HCT116 (cell line): ENCODE results near the gene BICDL2. TPM values are rescaled to one million over a fixed set of nuclear protein-coding genes. Genes with fewer than 3 reads are reported as not detected.

Experiments
- ATAC-seq: fragments of 200-7000 bp; cut with Tn5 transposase; 2 replicates; pipeline ENCODE4 v1.9.1; 2020; ENCODE audit warnings: mild to moderate bottlenecking, moderate library complexity
- BruUV-seq: library from RNA; stranded (reverse); fragments of 400-500 nt; replicated peaks from 2 replicates; lab custom pipeline; 2021; lab: Mats Ljungman, UMichigan
- CTCF ChIA-PET: fragments of 300-600 bp; sonication (Branson Sonifier 250); formaldehyde crosslinking; loops from one replicate; lab custom pipeline; 2021; ENCODE audit warnings: antibody characterized with exemption; lab: Charles Lee
- POLR2A ChIA-PET: fragments of 300-600, 350-600 bp; sonication (Branson Sonifier 250); formaldehyde crosslinking; loops from one replicate; lab custom pipeline; 2021; ENCODE audit warnings: antibody characterized with exemption; lab: Charles Lee
- RAD21 ChIA-PET, 2 experiments: fragments of 300-600 bp; sonication (Branson Sonifier 250); formaldehyde crosslinking; loops; one replicate each; lab custom pipeline; 2023; ENCODE audit warnings: low total read pairs in 2 of 2; ENCODE audit not compliant: uncharacterized antibody in 2 of 2, unreplicated experiment in 2 of 2, low non-redundant PET in 1 of 2; lab: Charles Lee
- DNase-seq: peaks from one replicate; pipeline ENCODE4 v3.0.0-alpha.2; 2010; ENCODE audit warnings: low read depth, low spot score
- H2AFZ ChIP-seq: fragments of 200-600 bp; shearing (Covaris generic), sonication (generic); 2 replicates; pipeline ENCODE4 v1.6.1; 2017; ENCODE audit warnings: low read depth, mixed run types, mixed read lengths, antibody characterized with exemption, low read length; ENCODE audit not compliant: poor library complexity, severe bottlenecking
- H3K27ac ChIP-seq: 2 replicates; pipeline ENCODE4 v1.5.1; 2012; ENCODE audit warnings: low read depth, low read length
- H3K27me3 ChIP-seq: fragments of 200-600 bp; sonication (generic); 2 replicates; pipeline ENCODE4 v1.6.1; 2016; ENCODE audit warnings: mixed run types, low read length, mixed read lengths; ENCODE audit not compliant: insufficient read depth
- H3K36me3 ChIP-seq, 2 experiments: fragments of 200-500 bp in 1 of 2; fragments of 200-600 bp in 1 of 2; sonication (Bioruptor generic) in 1 of 2; sonication (generic) in 1 of 2; 2 replicates each; pipeline versions ENCODE4 v1.5.1 to v1.6.1; 2014 to 2016; ENCODE audit warnings: low read length in 2 of 2, inconsistent platforms in 1 of 2, mixed read lengths in 1 of 2, mixed run types in 1 of 2; ENCODE audit not compliant: insufficient read depth in 2 of 2, control insufficient read depth in 1 of 2
- H3K4me1 ChIP-seq, 2 experiments: fragments of 200-600 bp in 1 of 2; sonication (generic) in 1 of 2; 2 replicates each; pipeline versions ENCODE4 v1.5.1 to v1.6.1; 2012 to 2017; ENCODE audit warnings: low read length in 2 of 2, inconsistent platforms in 1 of 2, mild to moderate bottlenecking in 1 of 2, mixed read lengths in 1 of 2, mixed run types in 1 of 2, moderate library complexity in 1 of 2; ENCODE audit not compliant: insufficient read depth in 2 of 2, control insufficient read depth in 1 of 2
- H3K4me2 ChIP-seq: fragments of 200-600 bp; sonication (generic); 2 replicates; pipeline ENCODE4 v1.6.1; 2017; ENCODE audit warnings: mixed run types, low read length, mixed read lengths
- H3K4me3 ChIP-seq, 2 experiments: fragments of 200-600 bp in 1 of 2; sonication (generic) in 1 of 2; replicated peaks in 1 of 2; 2 replicates each; pipeline ENCODE4 v1.5.1; 2011 to 2016; ENCODE audit warnings: low read length in 2 of 2, control low read depth in 1 of 2, low read depth in 1 of 2, mild to moderate bottlenecking in 1 of 2, mixed read lengths in 1 of 2, mixed run types in 1 of 2
- H3K79me2 ChIP-seq: fragments of 200-600 bp; sonication (generic); 2 replicates; pipeline ENCODE4 v1.6.1; 2017; ENCODE audit warnings: mild to moderate bottlenecking, mixed run types, low read length, moderate library complexity, mixed read lengths; ENCODE audit not compliant: insufficient read depth
- H3K9ac ChIP-seq: fragments of 200-600 bp; sonication (generic); 2 replicates; pipeline ENCODE4 v1.6.1; 2016; ENCODE audit warnings: low read length, mixed read lengths
- H3K9me2 ChIP-seq: fragments of 200-600 bp; sonication (generic), shearing (Covaris generic); 2 replicates; pipeline ENCODE4 v1.6.1; 2017; ENCODE audit warnings: mixed run types, mild to moderate bottlenecking, moderate library complexity; ENCODE audit not compliant: insufficient read depth
- H3K9me3 ChIP-seq, 2 experiments: fragments of 200-500 bp in 1 of 2; fragments of 200-600 bp in 1 of 2; sonication (Bioruptor generic) in 1 of 2; sonication (generic) in 1 of 2; 2 replicates each; pipeline ENCODE4 v1.6.1; 2014 to 2017; ENCODE audit warnings: low read length in 2 of 2, mixed read lengths in 2 of 2, inconsistent platforms in 1 of 2, low read depth in 1 of 2, mild to moderate bottlenecking in 1 of 2, mixed run types in 1 of 2, moderate library complexity in 1 of 2; ENCODE audit not compliant: control insufficient read depth in 1 of 2, insufficient read depth in 1 of 2
- H4K20me1 ChIP-seq: fragments of 200-600 bp; sonication (generic), shearing (Covaris generic); 2 replicates; pipeline ENCODE4 v1.6.1; 2017; ENCODE audit warnings: mixed run types, mild to moderate bottlenecking, moderate library complexity; ENCODE audit not compliant: insufficient read depth
- CBX3 ChIP-seq: IDR thresholded peaks from 2 replicates; pipeline ENCODE4 v1.6.1; 2012; ENCODE audit warnings: low read depth
- CEBPB ChIP-seq: IDR thresholded peaks from 2 replicates; pipeline ENCODE4 v1.6.1; 2012; ENCODE audit warnings: low read depth
- EGR1 ChIP-seq: IDR thresholded peaks from 2 replicates; pipeline ENCODE4 v1.6.1; 2012; ENCODE audit warnings: low read depth
- EZH2 ChIP-seq: fragments of 200-600 bp; sonication (generic); IDR thresholded peaks from 2 replicates; pipeline ENCODE4 v1.6.1; 2017; ENCODE audit warnings: antibody characterized with exemption, mixed run types
- EZH2phosphoT487 ChIP-seq: fragments of 200-600 bp; IDR thresholded peaks from 2 replicates; pipeline ENCODE4 v1.6.1; 2018; ENCODE audit warnings: antibody characterized with exemption, borderline replicate concordance
- FOSL1 ChIP-seq: IDR thresholded peaks from 2 replicates; pipeline ENCODE4 v1.6.1; 2012; ENCODE audit warnings: low read depth
- JUND ChIP-seq: IDR thresholded peaks from 2 replicates; pipeline ENCODE4 v1.6.1; 2012
- SIN3A ChIP-seq: IDR thresholded peaks from 2 replicates; pipeline ENCODE4 v1.6.1; 2012; ENCODE audit warnings: low read depth
- SP1 ChIP-seq: IDR thresholded peaks from 2 replicates; pipeline ENCODE4 v1.6.1; 2012; ENCODE audit warnings: low read depth
- SRF ChIP-seq: IDR thresholded peaks from 2 replicates; pipeline ENCODE4 v1.6.1; 2012; ENCODE audit warnings: low read depth
- TCF7L2 ChIP-seq: IDR thresholded peaks from 2 replicates; pipeline ENCODE4 v1.7.0; 2011; ENCODE audit warnings: borderline replicate concordance, inconsistent platforms; ENCODE audit not compliant: insufficient read depth, insufficient read length; ENCODE audit errors: extremely low read depth
- ZFX ChIP-seq: fragments of 450-650 bp; IDR thresholded peaks from 2 replicates; pipeline ENCODE4 v1.6.1; 2017
- intact Hi-C: fragments of 100-400 bp; cut with micrococcal nuclease; formaldehyde crosslinking; loops from 2 replicates; pipeline ENCODE4 v1.10.0; 2022
- total RNA-seq: library from RNA; stranded (reverse); gene quantifications from one replicate; pipeline ENCODE4 v1.2.1, GENCODE V29; 2021; ENCODE audit not compliant: unreplicated experiment
- TF ChIP-seq, protein P1 (sequence below): IDR thresholded peaks from 2 replicates; pipeline ENCODE4 v1.6.1; 2012
- TF ChIP-seq, protein P2 (sequence below): IDR thresholded peaks from 2 replicates; pipeline ENCODE4 v1.6.1; 2012

BICDL2 gene
- total RNA-seq, 1 experiment from 2014 or later = 21.3 TPM

DNA sequence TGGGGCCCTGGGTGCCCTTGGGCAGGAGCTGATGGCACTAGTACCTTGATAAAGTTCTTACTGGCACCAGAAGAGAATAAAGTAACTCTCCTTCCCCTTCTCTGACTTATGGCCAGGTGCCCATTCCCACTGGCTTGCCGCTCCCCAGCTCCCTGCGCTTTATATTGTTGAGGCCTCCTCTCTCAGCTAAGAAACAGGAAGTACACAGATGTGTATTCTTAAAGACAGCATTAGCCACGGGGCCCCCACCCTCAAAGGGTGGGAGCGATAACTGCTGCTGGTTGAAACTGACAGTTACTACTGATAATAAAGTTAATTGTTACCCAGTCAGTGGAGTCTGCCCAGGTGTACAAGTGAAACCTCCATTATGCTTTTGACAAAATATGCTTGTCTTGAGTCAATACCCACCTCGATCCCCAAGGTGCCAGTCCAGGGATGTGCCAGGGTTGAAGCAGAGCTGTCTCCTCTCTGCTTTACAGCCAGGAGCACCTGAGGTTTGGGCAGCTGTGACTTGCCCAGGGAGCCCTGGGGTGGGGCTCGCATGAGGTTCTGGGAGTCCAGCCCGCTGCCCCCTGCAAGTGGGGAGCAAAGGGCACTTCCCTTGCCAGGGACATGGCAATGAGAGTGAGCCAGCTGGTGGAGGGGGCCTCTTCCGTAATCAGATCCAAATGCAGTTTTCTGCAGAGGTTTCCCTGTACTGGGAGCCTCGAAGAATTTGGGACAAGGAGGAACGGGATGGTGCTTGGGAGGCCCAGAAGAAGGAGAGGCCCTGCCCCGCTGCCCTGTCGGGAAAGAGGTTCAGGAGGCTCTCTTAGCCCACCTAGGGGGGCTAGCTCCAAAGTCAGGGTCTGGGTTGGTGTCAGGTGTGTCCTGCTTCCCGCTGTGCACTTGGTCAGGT is 29.4 kb downstream of the BICDL2 start:
- ChIA-PET RAD21 (no interaction called here), CTCF (interaction anchor here (0.7 to 1.1 kb wide), 3 partner anchors 14 to 26 kb away, joined by 3 to 4 read pairs (median 4); no protein-coding TSS in a partner anchor), POLR2A (interaction anchor here (11.4 kb wide), 1 partner anchor 14 kb away, joined by 188 read pairs; the partner anchor contains the start of genes CLDN6, HCFC1R1, THOC6 and TNFRSF12A)
- no peaks in the 10 kb centered on the region for H3K27me3 ChIP-seq
- H3K27ac ChIP-seq = no peak overlapping the region; the same call in 1 of the 2 replicates
- peaks cover 52 to 81% of the 10 kb centered on the region in 2 experiments for H3K4me1 ChIP-seq
- no peaks in the 10 kb centered on the region for H3K36me3 ChIP-seq
- no peaks in the 10 kb centered on the region for H3K9me3 ChIP-seq
- DNase-seq (no peak), ATAC-seq (no peak)
- H3K9ac ChIP-seq = peak overlapping the region; percentile 6; the same call in 1 of the 2 replicates
- BruUV-seq = no TSS peak
- intact Hi-C loops = no loop called here
- H3K4me2 ChIP-seq = peak overlapping the region; percentile 84; the same call in 1 of the 2 replicates
- no peaks in the 10 kb centered on the region for H3K9me2 ChIP-seq
- H3K4me3 ChIP-seq = no peak overlapping the region
- no peaks in the 10 kb centered on the region for H4K20me1 ChIP-seq
- no peak for TF ChIP-seq EZH2
- no peaks in the 10 kb centered on the region for H3K79me2 ChIP-seq
- no peak overlapping the region for H2AFZ ChIP-seq

DNA sequence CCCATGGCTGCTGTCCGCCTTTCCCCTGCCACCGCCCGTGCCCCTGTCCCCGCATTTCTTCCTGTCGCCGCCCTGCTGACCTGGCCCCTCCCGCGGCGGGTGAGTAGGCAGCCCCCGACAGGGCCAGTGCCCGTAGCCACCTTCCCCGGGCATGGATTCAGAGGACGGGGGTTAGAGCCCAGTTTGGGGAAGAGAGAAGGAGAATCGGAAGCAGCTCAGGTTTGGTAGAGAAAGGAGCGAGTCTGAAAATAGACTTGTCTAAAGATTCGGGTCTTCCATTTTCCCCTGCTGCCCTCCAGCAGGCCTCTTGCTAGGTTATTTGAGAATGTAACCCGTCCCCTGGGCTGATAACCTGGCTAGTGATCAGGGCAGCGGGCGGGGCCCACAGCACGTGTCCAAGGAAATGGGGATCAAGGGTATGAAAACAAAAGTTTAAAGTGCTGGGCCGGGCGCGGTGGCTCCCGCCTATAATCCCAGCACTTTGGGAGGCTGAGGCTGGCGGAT is 31.9 kb downstream of the BICDL2 start:
- peak overlapping the region; percentile 49 to 60 for H3K4me3 ChIP-seq
- ChIA-PET RAD21 (interaction anchor here in 1 of 2 experiments (1.4 kb wide), 1 partner anchor 23 kb away, joined by 7 read pairs; no protein-coding TSS in a partner anchor), POLR2A (interaction anchor here (11.4 kb wide), 1 partner anchor 17 kb away, joined by 188 read pairs; the partner anchor contains the start of genes CLDN6, HCFC1R1, THOC6 and TNFRSF12A), CTCF (interaction anchor here (2.5 to 3.0 kb wide), 2 partner anchors 23 to 27 kb away, joined by 12 to 29 read pairs; no protein-coding TSS in a partner anchor)
- no peaks in the 10 kb centered on the region for H4K20me1 ChIP-seq
- DNase-seq (no peak), ATAC-seq (no peak)
- TF ChIP-seq SRF (no peak), EGR1 (no peak), TCF7L2 (no peak), SP1 (no peak), ZFX (no peak), JUND (no peak), FOSL1 (no peak), EZH2phosphoT487 (no peak), SIN3A (no peak), CEBPB (no peak), CBX3 (no peak), EZH2 (no peak)
- TF ChIP-seq, protein P1, sequence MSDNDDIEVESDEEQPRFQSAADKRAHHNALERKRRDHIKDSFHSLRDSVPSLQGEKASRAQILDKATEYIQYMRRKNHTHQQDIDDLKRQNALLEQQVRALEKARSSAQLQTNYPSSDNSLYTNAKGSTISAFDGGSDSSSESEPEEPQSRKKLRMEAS = no peak
- TF ChIP-seq, protein P2, sequence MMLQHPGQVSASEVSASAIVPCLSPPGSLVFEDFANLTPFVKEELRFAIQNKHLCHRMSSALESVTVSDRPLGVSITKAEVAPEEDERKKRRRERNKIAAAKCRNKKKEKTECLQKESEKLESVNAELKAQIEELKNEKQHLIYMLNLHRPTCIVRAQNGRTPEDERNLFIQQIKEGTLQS = no peak
- H3K27me3 ChIP-seq = no peaks in the 10 kb centered on the region
- no peaks in the 10 kb centered on the region for H3K36me3 ChIP-seq
- H3K4me1 ChIP-seq = peaks cover 34 to 58% of the 10 kb centered on the region in 2 experiments
- H3K9ac ChIP-seq = peak overlapping the region; percentile 63
- peak overlapping the region; percentile 93 for H3K4me2 ChIP-seq
- H2AFZ ChIP-seq = peak overlapping the region; percentile 48
- no TSS peak for BruUV-seq
- H3K79me2 ChIP-seq = no peaks in the 10 kb centered on the region
- H3K9me2 ChIP-seq = no peaks in the 10 kb centered on the region
- no peaks in the 10 kb centered on the region for H3K9me3 ChIP-seq
- no peak overlapping the region for H3K27ac ChIP-seq
- intact Hi-C loops = loop anchor here (2.0 kb wide), 1 partner anchor 20 kb away; the partner anchor contains the start of gene THOC6
